KG1 (cell line): ENCODE results near the gene C4BPA.

Experiments
- DNase-seq: peaks from one replicate; lab custom pipeline; 2025; lab: John Stamatoyannopoulos, UW

C4BPA gene

DNA sequence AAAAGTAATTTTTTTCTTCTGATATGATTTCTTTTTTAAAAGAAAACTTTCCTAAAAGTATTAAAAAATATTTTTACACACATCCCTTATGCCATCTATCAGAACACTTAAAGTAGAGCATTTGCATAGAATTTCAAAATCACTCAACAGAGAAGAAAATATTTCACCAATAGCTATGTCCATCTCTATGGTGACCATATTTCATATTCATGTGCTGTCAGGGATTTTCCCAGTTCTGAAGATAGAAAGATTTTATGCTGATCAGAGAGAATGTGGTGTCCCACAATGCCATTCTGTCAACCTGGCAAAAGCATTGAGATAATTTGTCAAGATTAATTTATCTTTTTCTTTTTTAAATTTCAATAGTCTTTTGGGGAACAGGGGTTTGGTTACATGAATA lies 87.0 kb downstream of the C4BPA start:
- DNase-seq, result no peak

DNA sequence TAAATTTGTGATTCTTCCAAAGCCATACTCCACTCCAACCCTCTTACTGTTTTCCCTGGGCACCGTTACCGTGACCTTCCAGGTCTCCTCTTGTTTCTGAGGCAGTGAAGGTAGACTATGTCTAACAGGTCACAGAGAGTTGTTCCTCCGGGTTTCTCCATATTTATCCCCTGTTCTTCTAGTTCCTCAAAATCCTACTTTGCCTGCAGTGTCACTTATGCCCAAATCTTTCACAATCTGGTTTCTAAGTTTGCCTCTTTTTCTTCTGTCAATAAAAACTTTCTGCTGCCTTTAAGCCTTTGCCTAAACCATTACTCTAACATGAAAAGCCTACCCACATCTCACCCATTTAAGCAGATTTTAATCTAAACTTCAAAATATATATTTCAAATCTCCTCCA lies 87.7 kb downstream of the C4BPA start:
- no peak for DNase-seq

DNA sequence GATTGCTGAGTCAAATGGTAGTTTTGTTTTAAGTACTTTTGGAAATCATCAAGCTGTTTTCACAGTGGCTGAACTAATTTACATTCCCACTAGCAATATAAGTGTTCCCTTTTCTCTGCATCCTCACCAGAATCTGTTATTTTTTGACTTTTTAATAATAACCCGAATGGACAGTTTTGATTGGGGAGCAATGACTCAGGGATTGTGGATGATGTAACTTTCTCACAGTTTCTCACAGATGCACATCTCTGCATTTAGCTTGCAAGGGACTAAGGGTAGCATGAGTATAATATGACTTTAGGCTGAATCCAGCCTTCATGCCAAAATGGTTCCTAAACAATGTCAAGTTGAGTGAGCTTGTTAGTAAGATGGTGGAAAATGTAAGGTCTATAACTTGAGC lies 90.2 kb downstream of the C4BPA start:
- no peak for DNase-seq
